ENCODE data around the gene EML6.

GRCh38 chr2:54876764-54877163 is 153.3 kb downstream of the EML6 start:
- TF ChIP-seq TAF1 (IDR thresholded peaks at IDR 0.05; ENCODE audit: borderline replicate concordance, insufficient read depth, low read length) = no peak
- TF ChIP-seq, protein P1, sequence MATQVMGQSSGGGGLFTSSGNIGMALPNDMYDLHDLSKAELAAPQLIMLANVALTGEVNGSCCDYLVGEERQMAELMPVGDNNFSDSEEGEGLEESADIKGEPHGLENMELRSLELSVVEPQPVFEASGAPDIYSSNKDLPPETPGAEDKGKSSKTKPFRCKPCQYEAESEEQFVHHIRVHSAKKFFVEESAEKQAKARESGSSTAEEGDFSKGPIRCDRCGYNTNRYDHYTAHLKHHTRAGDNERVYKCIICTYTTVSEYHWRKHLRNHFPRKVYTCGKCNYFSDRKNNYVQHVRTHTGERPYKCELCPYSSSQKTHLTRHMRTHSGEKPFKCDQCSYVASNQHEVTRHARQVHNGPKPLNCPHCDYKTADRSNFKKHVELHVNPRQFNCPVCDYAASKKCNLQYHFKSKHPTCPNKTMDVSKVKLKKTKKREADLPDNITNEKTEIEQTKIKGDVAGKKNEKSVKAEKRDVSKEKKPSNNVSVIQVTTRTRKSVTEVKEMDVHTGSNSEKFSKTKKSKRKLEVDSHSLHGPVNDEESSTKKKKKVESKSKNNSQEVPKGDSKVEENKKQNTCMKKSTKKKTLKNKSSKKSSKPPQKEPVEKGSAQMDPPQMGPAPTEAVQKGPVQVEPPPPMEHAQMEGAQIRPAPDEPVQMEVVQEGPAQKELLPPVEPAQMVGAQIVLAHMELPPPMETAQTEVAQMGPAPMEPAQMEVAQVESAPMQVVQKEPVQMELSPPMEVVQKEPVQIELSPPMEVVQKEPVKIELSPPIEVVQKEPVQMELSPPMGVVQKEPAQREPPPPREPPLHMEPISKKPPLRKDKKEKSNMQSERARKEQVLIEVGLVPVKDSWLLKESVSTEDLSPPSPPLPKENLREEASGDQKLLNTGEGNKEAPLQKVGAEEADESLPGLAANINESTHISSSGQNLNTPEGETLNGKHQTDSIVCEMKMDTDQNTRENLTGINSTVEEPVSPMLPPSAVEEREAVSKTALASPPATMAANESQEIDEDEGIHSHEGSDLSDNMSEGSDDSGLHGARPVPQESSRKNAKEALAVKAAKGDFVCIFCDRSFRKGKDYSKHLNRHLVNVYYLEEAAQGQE (IDR thresholded peaks at IDR 0.05; ENCODE audit: insufficient read depth in 1 of 2, low read depth in 2 of 2, low read length in 2 of 2) = no peak
- no peak for TF ChIP-seq POLR2AphosphoS5 (IDR thresholded peaks at IDR 0.05; ENCODE audit: low read depth, low read length)
- TF ChIP-seq SIN3A (IDR thresholded peaks at IDR 0.05; ENCODE audit: borderline replicate concordance, insufficient read depth, low read length) = no peak
- TF ChIP-seq FOXP2 (optimal IDR thresholded peaks at IDR 0.05; ENCODE audit: borderline replicate concordance, extremely low read depth, extremely low read length, insufficient read depth) = no peak
